DOHH2 (cell line): Measurements from ENCODE around the gene KRTAP5-2.

Experiments
- H3F3A ChIP-seq: fragments of 200-600 bp; sonication (generic), shearing (Covaris generic); 2 replicates; pipeline ENCODE4 v1.6.0; 2016; ENCODE audit warnings: antibody characterized with exemption, mild to moderate bottlenecking; ENCODE audit not compliant: control insufficient read depth, insufficient read depth
- H3K27ac ChIP-seq: fragments of 200-600 bp; sonication (generic); 2 replicates; pipeline ENCODE4 v1.5.1; 2014; ENCODE audit warnings: low read depth, mild to moderate bottlenecking, low read length, moderate library complexity
- H3K27me3 ChIP-seq: fragments of 200-600 bp; sonication (generic); 2 replicates; pipeline ENCODE4 v1.6.1; 2014; ENCODE audit warnings: mild to moderate bottlenecking, low read length, mixed read lengths; ENCODE audit not compliant: control insufficient read depth
- H3K36me3 ChIP-seq: fragments of 200-600 bp; sonication (generic); 2 replicates; pipeline ENCODE4 v1.6.1; 2014; ENCODE audit warnings: mild to moderate bottlenecking, low read length, moderate library complexity, mixed read lengths; ENCODE audit not compliant: control insufficient read depth
- H3K4me1 ChIP-seq: fragments of 200-600 bp; sonication (generic); 2 replicates; pipeline ENCODE4 v1.6.1; 2014; ENCODE audit warnings: mild to moderate bottlenecking, low read length, mixed read lengths; ENCODE audit not compliant: control insufficient read depth
- H3K4me2 ChIP-seq: fragments of 200-600 bp; sonication (generic); 2 replicates; pipeline ENCODE4 v1.6.0; 2014; ENCODE audit warnings: mild to moderate bottlenecking, low read length, moderate library complexity
- H3K4me3 ChIP-seq: fragments of 200-600 bp; sonication (generic); 2 replicates; pipeline ENCODE4 v1.5.1; 2014; ENCODE audit warnings: mild to moderate bottlenecking, low read length, mixed read lengths
- H3K79me2 ChIP-seq: fragments of 200-600 bp; sonication (generic); 2 replicates; pipeline ENCODE4 v1.6.1; 2014; ENCODE audit warnings: mild to moderate bottlenecking, low read length, mixed read lengths; ENCODE audit not compliant: control insufficient read depth
- H3K9me2 ChIP-seq: fragments of 200-600 bp; sonication (generic); replicated peaks from 2 replicates; pipeline ENCODE4 v1.6.1; 2014; ENCODE audit warnings: mild to moderate bottlenecking, low read length, mixed read lengths; ENCODE audit not compliant: control insufficient read depth
- H3K9me3 ChIP-seq: fragments of 200-600 bp; sonication (generic); 2 replicates; pipeline ENCODE4 v1.6.1; 2014; ENCODE audit warnings: antibody characterized with exemption, low read length, mixed read lengths; ENCODE audit not compliant: control insufficient read depth, insufficient read depth
- H4K20me1 ChIP-seq: fragments of 200-600 bp; sonication (generic); 2 replicates; pipeline ENCODE4 v1.6.0; 2014; ENCODE audit warnings: low read depth, mild to moderate bottlenecking, antibody characterized with exemption, low read length, moderate library complexity; ENCODE audit not compliant: control insufficient read depth, insufficient read depth
- CTCF ChIP-seq: fragments of 200-600 bp; sonication (generic); IDR thresholded peaks from one replicate; pipeline ENCODE4 v1.5.1; 2014; ENCODE audit warnings: antibody characterized with exemption, mild to moderate bottlenecking, low read depth, low read length; ENCODE audit not compliant: poor library complexity, severe bottlenecking
- EZH2phosphoT487 ChIP-seq: fragments of 200-600 bp; sonication (generic); IDR thresholded peaks from 2 replicates; pipeline ENCODE4 v1.6.1; 2017; ENCODE audit warnings: borderline replicate concordance, mild to moderate bottlenecking, antibody characterized with exemption, low read length, moderate library complexity, mixed read lengths

KRTAP5-2 gene

GRCh38 chr11:1561266-1561665 is 36.8 kb downstream of the KRTAP5-2 start:
- Histone ChIP-seq H3F3A (no peaks in the 10 kb centered on the region), H3K27me3 (no peaks in the 10 kb centered on the region), H3K36me3 (no peaks in the 10 kb centered on the region), H4K20me1 (no peaks in the 10 kb centered on the region), H3K4me3 (no peak overlapping the region), H3K9me3 (no peaks in the 10 kb centered on the region), H3K4me1 (no peaks in the 10 kb centered on the region), H3K79me2 (no peaks in the 10 kb centered on the region), H3K4me2 (no peak overlapping the region), H3K27ac (no peak overlapping the region), H3K9me2 (no peaks in the 10 kb centered on the region)
- TF ChIP-seq EZH2phosphoT487 (no peak), CTCF (no peak)

- Histone ChIP-seq H3K4me3 (no peak overlapping the region), H3K4me2 (no peak overlapping the region), H3K27ac (no peak overlapping the region), H3K27me3 (no peaks in the 10 kb centered on the region), H3K4me1 (no peaks in the 10 kb centered on the region), H3K36me3 (no peaks in the 10 kb centered on the region), H4K20me1 (no peaks in the 10 kb centered on the region), H3F3A (no peaks in the 10 kb centered on the region), H3K9me3 (no peaks in the 10 kb centered on the region), H3K79me2 (no peaks in the 10 kb centered on the region), H3K9me2 (no peaks in the 10 kb centered on the region)
- TF ChIP-seq EZH2phosphoT487, result no peak
- no peak for TF ChIP-seq CTCF
These were observed 37.3 kb downstream of the KRTAP5-2 start for GRCh38 chr11:1560649-1561251.

- Histone ChIP-seq H3K4me2 (no peak overlapping the region), H3K36me3 (no peaks in the 10 kb centered on the region), H3K9me3 (no peaks in the 10 kb centered on the region), H4K20me1 (no peaks in the 10 kb centered on the region), H3K4me3 (no peak overlapping the region), H3K79me2 (no peaks in the 10 kb centered on the region), H3K27ac (no peak overlapping the region), H3F3A (no peaks in the 10 kb centered on the region), H3K4me1 (no peaks in the 10 kb centered on the region), H3K27me3 (no peaks in the 10 kb centered on the region), H3K9me2 (no peaks in the 10 kb centered on the region)
- TF ChIP-seq CTCF (no peak), EZH2phosphoT487 (no peak)
These were observed 38.0 kb downstream of the KRTAP5-2 start for GRCh38 chr11:1560002-1560648.
